H1 (cell line): ENCODE results near the gene GTF2IRD1. TPM values are rescaled to one million over a fixed set of nuclear protein-coding genes. Genes with fewer than 3 reads are reported as not detected.

Experiments
- CTCF ChIA-PET: fragments of 300-600 bp; sonication (Branson Sonifier 250); formaldehyde crosslinking; loops from one replicate; lab custom pipeline; 2021; ENCODE audit not compliant: partially characterized antibody; lab: Charles Lee
- POLR2A ChIA-PET: fragments of 300-600 bp; sonication (Branson Sonifier 250); formaldehyde crosslinking; loops from one replicate; lab custom pipeline; 2021; ENCODE audit warnings: inconsistent platforms; ENCODE audit not compliant: partially characterized antibody; lab: Charles Lee
- DNase-seq, 2 experiments: peaks; one replicate each; pipeline versions ENCODE4 v3.0.0 to v3.0.0-alpha.2; 2010 to 2022; ENCODE audit warnings: low spot score in 2 of 2, low read depth in 1 of 2, mixed read lengths in 1 of 2
- FAIRE-seq: peaks from 2 replicates; lab custom pipeline; 2011; peaks lifted over from hg19 to GRCh38; lab: Jason Lieb, UNC
- H2AFZ ChIP-seq: 2 replicates; pipeline ENCODE4 v1.8.1; 2012; ENCODE audit warnings: low read length, inconsistent platforms
- H2AK5ac ChIP-seq: 2 replicates; pipeline ENCODE4 v1.6.1; 2013; ENCODE audit warnings: low read depth, low read length
- H2BK120ac ChIP-seq: replicated peaks from 2 replicates; pipeline ENCODE3; 2013; ENCODE audit warnings: low read depth, low read length, inconsistent platforms
- H2BK12ac ChIP-seq: 2 replicates; pipeline ENCODE4 v1.6.1; 2013; ENCODE audit warnings: low read depth, low read length
- H2BK15ac ChIP-seq: 2 replicates; pipeline ENCODE4 v1.6.1; 2013; ENCODE audit warnings: low read length
- H2BK20ac ChIP-seq: 2 replicates; pipeline ENCODE4 v1.6.1; 2013; ENCODE audit warnings: low read length
- H2BK5ac ChIP-seq: 2 replicates; pipeline ENCODE4 v1.6.1; 2013; ENCODE audit warnings: low read depth, low read length
- H3K14ac ChIP-seq: 2 replicates; pipeline ENCODE4 v1.6.1; 2013; ENCODE audit warnings: inconsistent platforms; ENCODE audit not compliant: insufficient read length
- H3K18ac ChIP-seq: 2 replicates; pipeline ENCODE4 v1.6.1; 2013; ENCODE audit warnings: low read length; ENCODE audit errors: extremely low read depth
- H3K23ac ChIP-seq: 2 replicates; pipeline ENCODE4 v1.6.1; 2013; ENCODE audit warnings: inconsistent platforms; ENCODE audit not compliant: insufficient read length
- H3K23me2 ChIP-seq: 2 replicates; pipeline ENCODE4 v1.6.1; 2013; ENCODE audit warnings: low read depth, low read length
- H3K27ac ChIP-seq: 2 replicates; pipeline ENCODE4 v1.6.1; 2011; ENCODE audit warnings: low read depth, low read length, inconsistent platforms
- H3K27me3 ChIP-seq, 4 experiments: replicated peaks in 1 of 4; 1 replicate in 1 of 4; 2 replicates in 3 of 4; pipeline versions ENCODE4 v1.6.1 to v1.8.1; 2011 to 2013; ENCODE audit warnings: low read length in 3 of 4, mild to moderate bottlenecking in 3 of 4, inconsistent platforms in 2 of 4, mixed read lengths in 2 of 4, moderate library complexity in 1 of 4; ENCODE audit not compliant: control insufficient read depth in 3 of 4, insufficient read depth in 3 of 4; ENCODE audit errors: extremely low read depth in 1 of 4
- H3K36me3 ChIP-seq, 4 experiments: 2 replicates each; pipeline versions ENCODE4 v1.6.1 to v1.8.1; 2011 to 2013; ENCODE audit warnings: mild to moderate bottlenecking in 4 of 4, low read length in 3 of 4, moderate library complexity in 2 of 4, control low read depth in 1 of 4, inconsistent platforms in 1 of 4; ENCODE audit not compliant: insufficient read depth in 4 of 4, control insufficient read depth in 2 of 4
- H3K4ac ChIP-seq: replicated peaks from 2 replicates; pipeline ENCODE3; 2013; ENCODE audit warnings: low read length, low read depth, mixed read lengths, inconsistent platforms; ENCODE audit not compliant: insufficient read length
- H3K4me1 ChIP-seq, 4 experiments: replicated peaks in 1 of 4; 1 replicate in 1 of 4; 2 replicates in 3 of 4; pipeline versions ENCODE4 v1.6.1 to v1.8.1; 2011 to 2013; ENCODE audit warnings: low read length in 3 of 4, inconsistent platforms in 2 of 4, mixed read lengths in 1 of 4; ENCODE audit not compliant: insufficient read depth in 4 of 4, control insufficient read depth in 3 of 4
- H3K4me2 ChIP-seq, 2 experiments: 2 replicates each; pipeline versions ENCODE4 v1.6.1 to v1.8.1; 2011 to 2013; ENCODE audit warnings: low read depth in 2 of 2, low read length in 2 of 2, control low read depth in 1 of 2, inconsistent platforms in 1 of 2, mild to moderate bottlenecking in 1 of 2; ENCODE audit not compliant: insufficient read depth in 1 of 2
- H3K4me3 ChIP-seq, 4 experiments: fragments of 200-600, 300-600 bp in 1 of 4; sonication (generic), shearing (Covaris generic), sonication (Bioruptor Twin) in 1 of 4; 2 replicates each; pipeline versions ENCODE4 v1.5.1 to v1.8.1; 2011 to 2016; ENCODE audit warnings: low read length in 4 of 4, low read depth in 3 of 4, control low read depth in 2 of 4, inconsistent platforms in 2 of 4, mild to moderate bottlenecking in 2 of 4, mixed read lengths in 1 of 4, moderate library complexity in 1 of 4; ENCODE audit not compliant: insufficient read depth in 2 of 4; ENCODE audit errors: extremely low read depth in 1 of 4
- H3K56ac ChIP-seq: replicated peaks from 2 replicates; pipeline ENCODE3; 2013; ENCODE audit warnings: low read depth, mild to moderate bottlenecking, mixed read lengths, low read length, inconsistent platforms; ENCODE audit not compliant: insufficient read length
- H3K79me1 ChIP-seq: 2 replicates; pipeline ENCODE4 v1.6.1; 2013; ENCODE audit warnings: low read depth, low read length, control low read depth
- H3K79me2 ChIP-seq, 2 experiments: 2 replicates each; pipeline versions ENCODE4 v1.6.1 to v1.8.1; 2012 to 2013; ENCODE audit warnings: low read length in 2 of 2, mild to moderate bottlenecking in 2 of 2, inconsistent platforms in 1 of 2; ENCODE audit not compliant: insufficient read depth in 2 of 2, control insufficient read depth in 1 of 2
- H3K9ac ChIP-seq, 4 experiments: replicated peaks in 1 of 4; 1 replicate in 1 of 4; 2 replicates in 3 of 4; pipeline versions ENCODE4 v1.6.1 to v1.8.1; 2011 to 2013; ENCODE audit warnings: low read depth in 3 of 4, low read length in 3 of 4, control low read depth in 2 of 4, mild to moderate bottlenecking in 2 of 4, moderate library complexity in 2 of 4, inconsistent platforms in 1 of 4; ENCODE audit errors: extremely low read depth in 1 of 4
- H3K9me3 ChIP-seq, 2 experiments: 2 replicates each; pipeline versions ENCODE4 v1.6.1 to v1.8.1; 2012 to 2013; ENCODE audit warnings: mild to moderate bottlenecking in 2 of 2, moderate library complexity in 2 of 2, control low read depth in 1 of 2, inconsistent platforms in 1 of 2, low read depth in 1 of 2, low read length in 1 of 2, mixed read lengths in 1 of 2; ENCODE audit not compliant: insufficient read depth in 2 of 2
- H4K20me1 ChIP-seq, 2 experiments: replicated peaks in 1 of 2; 2 replicates each; pipeline versions ENCODE3 to v1.8.1; 2011 to 2013; ENCODE audit warnings: inconsistent platforms in 2 of 2, low read length in 2 of 2, mild to moderate bottlenecking in 1 of 2; ENCODE audit not compliant: insufficient read depth in 2 of 2, control insufficient read depth in 1 of 2
- H4K5ac ChIP-seq: 2 replicates; pipeline ENCODE4 v1.6.1; 2013; ENCODE audit warnings: low read length, low read depth, mixed read lengths, inconsistent platforms; ENCODE audit not compliant: insufficient read length
- H4K8ac ChIP-seq: 2 replicates; pipeline ENCODE4 v1.8.0; 2013; ENCODE audit warnings: mild to moderate bottlenecking, moderate library complexity, low read length, inconsistent platforms; ENCODE audit not compliant: insufficient read depth; ENCODE audit errors: extremely low read depth
- H4K91ac ChIP-seq: replicated peaks from 2 replicates; pipeline ENCODE3; 2013; ENCODE audit warnings: low read length, mixed read lengths, inconsistent platforms; ENCODE audit not compliant: insufficient read length
- BRCA1 ChIP-seq: IDR thresholded peaks from 2 replicates; pipeline ENCODE4 v1.6.1; 2012; ENCODE audit warnings: low read depth, low read length, improper control_type of control experiment
- E2F6 ChIP-seq: IDR thresholded peaks from 2 replicates; pipeline ENCODE4 v1.6.1; 2012; ENCODE audit warnings: inconsistent platforms
- EZH2 ChIP-seq: fragments of 200-600 bp; sonication (generic); IDR thresholded peaks from 2 replicates; pipeline ENCODE4 v1.7.1; 2012; ENCODE audit warnings: low read depth, mild to moderate bottlenecking, moderate library complexity, low read length, inconsistent platforms; ENCODE audit not compliant: severe bottlenecking
- GABPA ChIP-seq: IDR thresholded peaks from 2 replicates; pipeline ENCODE4 v1.6.1; 2011; ENCODE audit warnings: mild to moderate bottlenecking, low read length, moderate library complexity, borderline replicate concordance; ENCODE audit not compliant: insufficient read depth
- HDAC2 ChIP-seq, 2 experiments: fragments of 300-600 bp in 1 of 2; sonication (generic) in 1 of 2; IDR thresholded peaks; 2 replicates each; pipeline ENCODE4 v1.6.1; 2011 to 2012; ENCODE audit warnings: low read depth in 2 of 2, low read length in 2 of 2, mild to moderate bottlenecking in 2 of 2, moderate library complexity in 2 of 2, borderline replicate concordance in 1 of 2, inconsistent platforms in 1 of 2
- POLR2A ChIP-seq, 2 experiments: IDR thresholded peaks; 1 replicate in 1 of 2; 2 replicates in 1 of 2; pipeline ENCODE4 v1.6.1; 2011; ENCODE audit warnings: low read depth in 2 of 2, low read length in 2 of 2, mild to moderate bottlenecking in 2 of 2; ENCODE audit errors: control extremely low read depth in 1 of 2
- SP4 ChIP-seq: IDR thresholded peaks from 2 replicates; pipeline ENCODE4 v1.6.1; 2012; ENCODE audit warnings: low read length, inconsistent platforms
- WGBS, 2 experiments: shearing (Covaris generic) in 1 of 2; methylation state at CpG; one replicate each; pipeline versions ENCODE4 v1.1.6 to v1.1.7; 2013 to 2015; ENCODE audit warnings: low lambda C conversion rate in 2 of 2, mixed read lengths in 2 of 2, inconsistent platforms in 1 of 2, low coverage in 1 of 2, missing lambda C conversion rate in 1 of 2; ENCODE audit not compliant: insufficient replicate concordance in 2 of 2, insufficient coverage in 1 of 2, insufficient read length in 1 of 2; ENCODE audit errors: extremely low coverage in 1 of 2, missing lambda C conversion rate in 1 of 2; 5-methylcytosine and 5-hydroxymethylcytosine counted together
- polyA plus RNA-seq, 7 experiments: library from polyadenylated mRNA; depleted of rRNA in 3 of 7; stranded (reverse) in 5 of 7; unstranded in 2 of 7; fragments of >200 nt in 5 of 7; fragments of 200-250 nt in 2 of 7; gene quantifications; 1 replicate in 5 of 7; 2 replicates in 1 of 7; 4 replicates in 1 of 7; pipeline versions ENCODE4 v1.2.1 to v1.2.3, GENCODE V29; 2011 to 2013; ENCODE audit warnings: missing spikeins in 2 of 7, mixed read lengths in 2 of 7
- total RNA-seq: library from RNA; stranded (reverse); fragmentation: NEBNext Ultra II Directional; extraction: Animal tissue kit (Norgen Biotek cat#: 25700); gene quantifications from 2 replicates; pipeline ENCODE4 v1.2.1, GENCODE V29; 2021

Gene GTF2IRD1
- total and polyA plus RNA-seq, 2 of the 8 experiments (the other 6 are each of a cell fraction or from before 2014, with no cell fraction given) = 27.4 to 45.4 TPM

DNA sequence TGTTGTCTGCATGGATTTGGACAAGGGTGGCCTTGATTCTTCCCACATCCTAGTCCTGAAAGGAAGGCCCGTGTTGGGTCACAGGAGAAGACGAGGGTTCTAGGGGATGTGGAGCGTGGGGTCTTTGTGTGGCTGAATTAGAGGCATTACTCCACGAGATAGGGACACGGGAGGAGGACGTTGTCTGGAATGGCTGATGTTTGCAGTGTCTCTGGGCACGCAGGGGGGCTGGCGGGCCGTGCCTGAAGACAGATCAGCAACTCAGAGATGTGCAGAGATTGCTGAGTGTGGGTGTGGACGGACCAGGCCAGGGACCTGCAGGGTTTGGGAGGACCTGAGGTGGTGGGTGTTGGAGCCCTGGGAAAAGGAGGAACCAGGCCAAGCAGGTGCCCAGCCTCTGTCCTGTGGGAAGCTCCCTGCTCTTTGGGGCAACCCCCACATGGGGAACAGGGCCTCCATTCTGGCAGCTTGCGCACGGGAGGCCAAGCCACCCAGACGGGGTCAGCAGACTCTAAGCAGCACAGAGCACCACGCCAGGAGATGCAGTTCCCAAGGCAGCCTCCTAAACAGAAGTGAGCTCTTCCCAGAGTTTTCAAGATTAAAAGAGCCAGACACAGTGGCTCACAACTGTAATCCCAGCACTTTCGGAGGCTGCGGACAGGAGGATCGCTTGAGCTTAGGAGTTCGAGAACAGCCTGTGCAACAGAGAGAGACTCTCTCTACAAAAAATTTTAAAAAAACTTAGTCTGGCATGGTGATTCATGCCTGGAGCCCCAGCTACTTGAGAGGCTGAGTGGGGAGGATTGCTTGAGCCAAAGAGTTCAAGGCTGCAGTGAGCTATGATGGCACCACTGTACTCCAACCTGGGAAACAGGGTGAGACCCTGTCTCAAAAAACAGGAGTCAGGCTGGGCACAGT lies 132.8 kb downstream of the GTF2IRD1 start:
- no peak overlapping the region for H2BK20ac ChIP-seq
- H3K4me3 ChIP-seq = no peak overlapping the region
- TF ChIP-seq E2F6 (no peak), HDAC2 (IDR thresholded peaks at IDR 0.05; ENCODE audit: borderline replicate concordance in 1 of 2, low read depth in 2 of 2, low read length in 2 of 2) (no peak), POLR2A (IDR thresholded peaks at IDR 0.05; ENCODE audit: control extremely low read depth in 1 of 2, low read depth in 2 of 2, low read length in 2 of 2) (no peak), GABPA (no peak), SP4 (no peak), EZH2 (no peak), BRCA1 (no peak)
- H3K79me2 ChIP-seq = no peaks in the 10 kb centered on the region
- ChIA-PET POLR2A (interaction anchor here (1.4 to 2.1 kb wide), 2 partner anchors 33 to 70 kb away, joined by 4 to 9 read pairs; partner anchors contain the start of gene GTF2I), CTCF (interaction anchor here (0.9 to 12.9 kb wide), 6 partner anchors 8 to 185 kb away, joined by 3 to 84 read pairs (median 4); no protein-coding TSS in a partner anchor)
- H2AFZ ChIP-seq = no peak overlapping the region
- H3K23me2 ChIP-seq = no peaks in the 10 kb centered on the region
- FAIRE-seq (no peak), DNase-seq (no peak)
- no peak overlapping the region for H3K4me2 ChIP-seq
- no peak overlapping the region for H4K91ac ChIP-seq
- peak overlapping the region; percentile 69 for H3K4ac ChIP-seq
- H2BK120ac ChIP-seq = no peak overlapping the region
- no peak overlapping the region for H2BK12ac ChIP-seq
- no peak overlapping the region for H2BK15ac ChIP-seq
- H3K79me1 ChIP-seq = no peaks in the 10 kb centered on the region
- no peak overlapping the region for H3K27ac ChIP-seq
- H2AK5ac ChIP-seq = no peak overlapping the region
- H3K9ac ChIP-seq = no peak overlapping the region
- no peaks in the 10 kb centered on the region for H3K27me3 ChIP-seq
- no peak overlapping the region for H3K14ac ChIP-seq
- H3K9me3 ChIP-seq = no peaks in the 10 kb centered on the region
- 86% methylated on average over 18 of the region's 18 CpGs; no CpG with 5 or more reads in 1 of the 2 experiments for WGBS, 2 experiments
- no peak overlapping the region for H3K18ac ChIP-seq
- H3K36me3 ChIP-seq = peaks cover 2 to 13% (median 5%) of the 10 kb centered on the region in 4 experiments; a peak in 4 of 8 replicates
- H2BK5ac ChIP-seq = peak overlapping the region; percentile 16; the same call in 1 of the 2 replicates
- peaks cover 4 to 10% (median 8%) of the 10 kb centered on the region in 4 experiments; a peak in 6 of 7 replicates for H3K4me1 ChIP-seq
- no peak overlapping the region for H4K5ac ChIP-seq
- no peak overlapping the region for H3K23ac ChIP-seq
- no peak overlapping the region for H3K56ac ChIP-seq
- H4K20me1 ChIP-seq = no peaks in the 10 kb centered on the region
- H4K8ac ChIP-seq = no peak overlapping the region
